Raji (cell line): ENCODE results near the gene SAMD14.

Source experiments
- POLR2A ChIP-seq: IDR thresholded peaks from 2 replicates; pipeline ENCODE4 v1.6.1; 2011; ENCODE audit warnings: low read depth, low read length, control low read depth; ENCODE audit not compliant: insufficient read depth

Gene SAMD14

DNA sequence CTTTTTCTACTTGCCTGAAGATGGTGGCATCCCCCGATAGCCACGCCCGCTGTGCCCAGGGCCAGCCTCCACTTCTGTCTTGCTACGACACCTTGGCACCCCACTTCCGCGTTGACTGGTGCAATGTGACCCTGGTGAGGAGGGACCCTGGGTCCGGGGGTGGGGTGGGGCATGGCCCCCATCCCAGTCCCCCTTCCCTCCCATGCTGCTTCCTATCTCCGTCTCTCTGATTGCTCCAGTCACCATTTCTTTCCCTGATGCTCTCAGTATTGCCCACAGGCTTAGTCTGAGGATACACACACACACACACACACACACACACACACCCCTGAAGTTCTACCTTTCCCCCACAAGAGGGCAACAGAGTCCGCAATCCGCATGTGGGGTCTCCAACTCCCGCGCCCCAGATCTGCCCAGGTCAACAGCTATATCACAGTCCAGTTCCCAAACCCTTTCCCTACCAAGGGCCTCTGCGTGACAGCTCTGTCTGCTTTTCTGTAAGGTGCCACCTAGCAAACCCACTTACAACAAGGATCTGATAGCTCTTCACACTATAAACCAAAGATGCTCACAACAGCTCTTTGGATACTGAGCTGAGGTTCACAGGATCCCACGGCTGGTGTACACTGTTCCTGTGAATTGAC, 39.3 kb upstream of the SAMD14 start:
- TF ChIP-seq POLR2A = no peak

DNA sequence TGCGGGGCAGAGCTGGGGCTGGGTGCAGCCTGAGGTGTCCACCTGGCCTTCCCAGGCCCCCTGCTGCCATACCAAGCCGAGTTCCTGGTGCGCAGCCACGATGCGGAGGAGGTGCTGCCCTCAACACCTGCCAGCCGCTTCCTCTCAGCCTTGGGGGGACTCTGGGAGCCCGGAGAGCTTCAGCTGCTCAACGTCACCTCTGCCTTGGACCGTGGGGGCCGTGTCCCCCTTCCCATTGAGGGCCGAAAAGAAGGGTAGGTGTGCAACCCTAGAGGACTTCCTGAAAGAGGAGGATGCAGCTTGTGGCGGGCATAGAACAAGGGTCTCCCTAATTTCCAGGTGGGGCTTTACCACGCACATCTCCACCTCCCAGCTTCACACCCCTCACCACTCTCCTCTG, 38.4 kb upstream of the SAMD14 start:
- no peak for TF ChIP-seq POLR2A

GRCh38 chr17:50167371-50167770, 37.4 kb upstream of the SAMD14 start:
- TF ChIP-seq POLR2A = no peak

- TF ChIP-seq POLR2A = no peak
Observed at GRCh38 chr17:50166518-50167181, 36.7 kb upstream of the SAMD14 start.

GRCh38 chr17:50165867-50166517, 36.0 kb upstream of the SAMD14 start, which contains the start of gene SGCA:
Gene SGCA (plus strand): TSS chr17:50166005. CDS start chr17:50166041, 36 bp downstream.
- no peak for TF ChIP-seq POLR2A

- TF ChIP-seq POLR2A = no peak
Observed at GRCh38 chr17:50165466-50165865, 35.5 kb upstream of the SAMD14 start.

DNA sequence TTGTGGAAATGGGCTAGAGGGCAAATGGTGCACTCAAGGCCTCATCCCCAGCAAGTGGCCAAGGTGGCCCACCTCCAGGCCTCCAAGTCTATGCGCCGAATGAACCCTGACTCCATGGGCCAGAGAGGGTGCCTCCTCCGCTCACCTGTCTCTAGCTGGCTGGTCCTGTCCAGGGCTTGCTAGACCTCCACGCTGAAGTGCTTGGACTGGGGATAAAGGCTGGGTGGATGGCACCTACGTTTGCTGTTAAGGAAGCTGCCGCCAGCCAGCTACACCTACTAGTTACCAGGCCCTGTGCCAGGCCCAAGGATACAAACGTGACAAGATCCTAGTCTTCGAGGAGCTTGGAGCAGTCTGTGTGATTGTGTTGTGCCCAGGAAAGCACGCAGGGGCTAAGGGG, 35.1 kb upstream of the SAMD14 start:
- no peak for TF ChIP-seq POLR2A

- TF ChIP-seq POLR2A = no peak
Observed at GRCh38 chr17:50164697-50164988, 34.7 kb upstream of the SAMD14 start.

- no peak for TF ChIP-seq POLR2A
Observed at GRCh38 chr17:50163843-50164696, 34.1 kb upstream of the SAMD14 start.

DNA sequence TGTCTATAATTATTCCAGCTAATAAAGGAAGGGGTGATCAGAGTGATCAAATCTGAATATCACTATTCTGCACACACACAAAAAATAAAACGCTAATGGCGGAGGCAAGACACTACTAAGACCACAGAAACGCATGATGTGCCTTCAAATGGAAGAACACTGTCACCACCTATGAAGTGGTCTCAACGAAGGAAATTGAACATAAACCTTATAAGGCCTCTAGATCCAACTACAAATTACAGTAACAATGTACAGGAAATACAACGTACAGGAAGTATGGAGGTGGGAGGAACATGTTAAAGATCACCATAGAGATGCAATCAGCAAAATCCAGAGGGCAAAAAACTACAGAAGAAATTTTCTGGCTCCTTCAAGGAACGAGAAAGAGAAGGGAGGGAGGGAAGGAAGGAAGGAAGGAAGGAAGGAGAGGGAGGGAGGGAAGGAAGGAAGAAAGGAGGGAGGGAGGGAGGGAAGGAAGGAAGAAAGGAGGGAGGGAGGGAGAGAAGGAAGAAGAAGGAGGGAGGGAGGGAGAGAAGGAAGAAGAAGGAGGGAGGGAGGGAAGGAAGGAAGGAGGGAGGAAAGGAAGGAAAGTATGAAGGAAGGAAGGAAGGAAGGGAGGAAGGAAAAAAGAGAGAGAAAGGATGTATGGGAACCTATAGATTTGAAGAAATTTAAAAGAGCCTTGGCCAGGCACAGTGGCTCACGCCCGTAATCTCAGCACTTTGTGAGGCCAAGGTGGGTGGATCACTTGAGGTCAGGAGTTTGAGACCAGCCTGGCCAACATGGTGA, 32.7 kb upstream of the SAMD14 start:
- no peak for TF ChIP-seq POLR2A

GRCh38 chr17:50161911-50162288, 31.9 kb upstream of the SAMD14 start:
- TF ChIP-seq POLR2A = no peak

DNA sequence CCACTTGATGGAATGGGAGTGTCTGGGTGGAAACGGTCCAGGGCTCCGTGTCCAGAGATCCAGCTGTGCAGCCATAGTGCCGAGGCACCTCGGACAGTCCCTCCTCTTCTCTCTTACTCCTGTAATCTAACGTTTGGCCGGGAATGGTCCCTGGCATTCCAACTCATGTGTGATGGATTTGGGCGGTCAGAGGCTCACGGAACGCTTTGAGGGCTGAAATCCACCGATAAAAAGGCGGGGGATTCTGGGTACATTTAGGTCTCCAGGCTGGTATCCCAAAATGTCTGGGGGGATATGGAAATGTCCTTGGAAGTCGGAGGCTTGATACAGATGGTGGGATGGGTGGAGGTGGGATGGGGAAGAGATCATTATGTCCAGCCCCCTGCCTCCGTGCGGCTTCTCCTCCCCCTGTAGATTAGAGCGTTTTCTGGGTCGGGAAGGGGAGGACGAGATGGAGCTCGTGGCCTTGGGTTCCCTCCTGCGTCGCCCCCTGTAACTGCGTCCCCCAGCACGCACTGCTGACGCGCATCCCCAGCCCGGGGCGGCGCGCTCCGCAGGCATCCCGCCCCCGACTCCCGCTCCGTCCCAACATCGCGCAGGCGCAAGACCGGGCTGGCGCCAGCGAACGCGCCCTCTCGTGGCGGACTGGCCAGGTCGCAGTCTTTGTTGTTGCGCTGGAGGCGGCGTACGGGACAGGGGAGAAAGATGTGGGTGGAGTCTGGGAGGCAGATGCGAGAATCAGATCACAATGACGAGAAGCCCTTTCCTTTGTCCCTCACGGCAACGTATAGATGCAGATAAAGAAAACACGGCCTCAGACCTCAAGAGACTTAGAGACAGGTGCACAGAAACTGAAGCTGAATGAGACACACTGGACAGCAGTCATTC, 31.3 kb upstream of the SAMD14 start:
- peak; percentile 93 for TF ChIP-seq POLR2A

GRCh38 chr17:50157891-50158290, 27.9 kb upstream of the SAMD14 start:
- no peak for TF ChIP-seq POLR2A
